K562 (cell line): ENCODE results near the gene UBAP2. TPM values are rescaled to one million over a fixed set of nuclear protein-coding genes. Genes with fewer than 3 reads are reported as not detected.
A peak's percentile ranks its signal among the peaks of the same experiment; 100 is the strongest.

Experiments
- ATF4 ChIP-seq: fragments of 450-650 bp; formaldehyde crosslinking; IDR thresholded peaks from 2 replicates; pipeline ENCODE4 v1.4.0; 2022; ENCODE audit warnings: mild to moderate bottlenecking, moderate library complexity
- KLF1 ChIP-seq: fragments of 450-650 bp; IDR thresholded peaks from 2 replicates; pipeline ENCODE4 v1.6.1; 2016; ENCODE audit warnings: missing genetic modification characterization, missing compliant biosample characterization
- SMARCA4 ChIP-seq: fragments of 450-650 bp; IDR thresholded peaks from 2 replicates; pipeline ENCODE4 v1.6.1; 2016
- TCFL5 ChIP-seq: fragments of 250-450 bp; sonication (Bioruptor Pico); conservative IDR thresholded peaks from 2 replicates; pipeline ENCODE4 v1.6.1; 2021; ENCODE audit warnings: mild to moderate bottlenecking, moderate library complexity, matching md5 sums
- ZNF707 ChIP-seq: fragments of 250-450 bp; sonication (Bioruptor Pico); conservative IDR thresholded peaks from 2 replicates; pipeline ENCODE4 v1.8.0; 2022; ENCODE audit warnings: inconsistent platforms, mild to moderate bottlenecking, moderate library complexity
- polyA plus RNA-seq, 8 experiments: library from polyadenylated mRNA; depleted of rRNA in 4 of 8; stranded (reverse) in 5 of 8; unstranded in 3 of 8; fragments of >200 nt; fragmentation: Nextera tagmentation in 2 of 8; fragmentation: Illumina TruSeq in 1 of 8; extraction: Ambion mirVana in 2 of 8; extraction: Trizol in 1 of 8; gene quantifications; 2 replicates each; pipeline versions ENCODE4 v1.2.1 to v1.2.3, GENCODE V29; 2011 to 2014; ENCODE audit warnings: inconsistent platforms in 1 of 8, missing spikeins in 1 of 8
- total RNA-seq, 7 experiments: library from RNA; depleted of rRNA in 6 of 7; stranded (reverse); fragments of >200 nt in 6 of 7; fragmentation: Illumina TruSeq in 2 of 7; extraction: Trizol in 2 of 7; gene quantifications; 2 replicates each; pipeline versions ENCODE4 v1.2.1 to v1.2.3, GENCODE V29; 2011 to 2021; ENCODE audit warnings: low replicate concordance in 1 of 7
- TF ChIP-seq, protein P1 (sequence below), 3 experiments: IDR thresholded peaks in 2 of 3; conservative IDR thresholded peaks in 1 of 3; 2 replicates each; pipeline ENCODE4 v1.5.1; 2011 to 2012; ENCODE audit warnings: low read length in 3 of 3, mild to moderate bottlenecking in 3 of 3, control low read depth in 2 of 3, improper control_type of control experiment in 1 of 3, inconsistent platforms in 1 of 3, low read depth in 1 of 3, mixed read lengths in 1 of 3, moderate library complexity in 1 of 3; ENCODE audit not compliant: insufficient read depth in 2 of 3

The UBAP2 gene
- total and polyA plus RNA-seq, 9 of the 15 experiments (the other 6 are each of a cell fraction or from before 2014, with no cell fraction given) = 8.7 to 47.9 (median 18.7) TPM

- no peak for TF ChIP-seq ATF4 (CRISPR knock-in tag)
- no peak for TF ChIP-seq KLF1
- TF ChIP-seq TCFL5 (CRISPR knock-in tag) = no peak
- no peak for TF ChIP-seq ZNF707
- TF ChIP-seq, protein P1, sequence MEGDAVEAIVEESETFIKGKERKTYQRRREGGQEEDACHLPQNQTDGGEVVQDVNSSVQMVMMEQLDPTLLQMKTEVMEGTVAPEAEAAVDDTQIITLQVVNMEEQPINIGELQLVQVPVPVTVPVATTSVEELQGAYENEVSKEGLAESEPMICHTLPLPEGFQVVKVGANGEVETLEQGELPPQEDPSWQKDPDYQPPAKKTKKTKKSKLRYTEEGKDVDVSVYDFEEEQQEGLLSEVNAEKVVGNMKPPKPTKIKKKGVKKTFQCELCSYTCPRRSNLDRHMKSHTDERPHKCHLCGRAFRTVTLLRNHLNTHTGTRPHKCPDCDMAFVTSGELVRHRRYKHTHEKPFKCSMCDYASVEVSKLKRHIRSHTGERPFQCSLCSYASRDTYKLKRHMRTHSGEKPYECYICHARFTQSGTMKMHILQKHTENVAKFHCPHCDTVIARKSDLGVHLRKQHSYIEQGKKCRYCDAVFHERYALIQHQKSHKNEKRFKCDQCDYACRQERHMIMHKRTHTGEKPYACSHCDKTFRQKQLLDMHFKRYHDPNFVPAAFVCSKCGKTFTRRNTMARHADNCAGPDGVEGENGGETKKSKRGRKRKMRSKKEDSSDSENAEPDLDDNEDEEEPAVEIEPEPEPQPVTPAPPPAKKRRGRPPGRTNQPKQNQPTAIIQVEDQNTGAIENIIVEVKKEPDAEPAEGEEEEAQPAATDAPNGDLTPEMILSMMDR (IDR thresholded peaks at IDR 0.05 in 2 of 3, conservative IDR thresholded peaks at IDR 0.05 in 1 of 3; ENCODE audit: insufficient read depth in 2 of 3, low read depth in 1 of 3, low read length in 3 of 3) = peak; percentile 41 to 50 (median 46); a peak in 5 of 6 replicates
- TF ChIP-seq SMARCA4 = no peak
These were observed 123.5 kb downstream of the UBAP2 start (continued) for GRCh38 chr9:33924978-33925797.
